Stimulated activated memory B cell treated with anti-CD40 and anti-IgM and Interleukin-4, amounts not matched to agents 10 μg/mL and 1 μg/mL and 100 μg/mL, for 72 hours (primary cell): ENCODE data around the gene SPRR1B.
"Not testable (repeated sequence)": the region's sequence is repeated elsewhere in the genome, so short reads cannot be mapped to it uniquely, and the experiment has no call there.

Source experiments
- ATAC-seq: fragments of 150-1000 bp; cut with Tn5 transposase; 2 replicates; pipeline ENCODE4 v1.10.0; 2021
- H3K27ac Mint-ChIP-seq: one replicate; pipeline ENCODE4 v1.8.0; 2022; ENCODE audit warnings: mild to moderate bottlenecking, mixed read lengths
- H3K27me3 Mint-ChIP-seq: one replicate; pipeline ENCODE4 v1.8.0; 2022; ENCODE audit warnings: mixed read lengths
- H3K36me3 Mint-ChIP-seq: one replicate; pipeline ENCODE4 v1.8.0; 2022; ENCODE audit warnings: mixed read lengths
- H3K4me1 Mint-ChIP-seq: one replicate; pipeline ENCODE4 v1.8.0; 2022; ENCODE audit warnings: mixed read lengths
- H3K4me3 Mint-ChIP-seq: one replicate; pipeline ENCODE4 v1.8.0; 2022; ENCODE audit warnings: mild to moderate bottlenecking, moderate library complexity, mixed read lengths
- H3K9me3 Mint-ChIP-seq: one replicate; pipeline ENCODE4 v1.8.0; 2022; ENCODE audit warnings: mixed read lengths

Gene SPRR1B

DNA sequence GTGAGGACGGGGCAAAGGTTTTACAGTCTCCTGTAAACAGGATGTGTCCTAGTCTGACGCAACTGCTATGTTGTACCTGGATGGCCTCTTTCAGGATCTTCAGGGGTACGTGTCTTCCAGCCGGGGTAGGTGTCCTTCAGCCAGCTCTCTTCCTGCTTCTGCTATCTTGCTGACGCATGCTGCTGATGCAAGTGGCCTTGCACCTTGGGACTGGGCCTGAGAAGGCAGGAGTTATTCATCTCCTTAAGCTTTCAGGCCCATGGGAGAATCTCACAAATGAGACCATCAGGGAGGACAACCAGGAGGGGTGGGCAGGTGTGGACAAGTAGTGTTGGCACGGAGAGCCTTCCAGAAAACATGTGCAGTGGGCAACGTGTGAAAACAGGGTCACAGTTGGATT, 7.9 kb upstream of the SPRR1B start:
- Mint-ChIP-seq H3K36me3 (no peaks in the 10 kb centered on the region), H3K4me1 (peaks cover 9% of the 10 kb centered on the region), H3K4me3 (no peak overlapping the region), H3K27me3 (peaks cover 40% of the 10 kb centered on the region), H3K9me3 (peaks cover 3% of the 10 kb centered on the region), H3K27ac (no peak overlapping the region)
- ATAC-seq = no peak

DNA sequence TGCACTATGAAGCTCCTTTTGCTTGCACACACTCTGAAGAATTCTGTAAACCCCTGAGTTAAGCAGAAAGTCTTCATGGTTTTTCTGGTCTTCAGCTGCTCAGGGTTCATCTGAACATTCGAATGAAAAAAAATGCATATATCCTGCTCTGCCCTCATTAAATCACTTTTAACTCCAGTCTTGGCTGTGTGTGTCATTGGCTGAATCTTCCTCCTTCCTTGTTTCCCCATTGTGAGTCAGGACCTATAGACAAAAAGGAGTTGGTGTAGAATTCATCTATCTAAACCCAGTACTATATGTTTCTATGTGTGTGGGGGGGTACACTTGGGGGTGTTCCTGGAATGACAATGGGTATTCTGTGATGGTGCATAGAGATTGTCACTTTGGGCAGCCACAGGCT, 6.6 kb upstream of the SPRR1B start:
- Mint-ChIP-seq H3K27ac (no peak overlapping the region), H3K4me3 (no peak overlapping the region), H3K4me1 (peaks cover 9% of the 10 kb centered on the region), H3K27me3 (peaks cover 44% of the 10 kb centered on the region), H3K36me3 (no peaks in the 10 kb centered on the region), H3K9me3 (peaks cover 6% of the 10 kb centered on the region)
- no peak for ATAC-seq

DNA sequence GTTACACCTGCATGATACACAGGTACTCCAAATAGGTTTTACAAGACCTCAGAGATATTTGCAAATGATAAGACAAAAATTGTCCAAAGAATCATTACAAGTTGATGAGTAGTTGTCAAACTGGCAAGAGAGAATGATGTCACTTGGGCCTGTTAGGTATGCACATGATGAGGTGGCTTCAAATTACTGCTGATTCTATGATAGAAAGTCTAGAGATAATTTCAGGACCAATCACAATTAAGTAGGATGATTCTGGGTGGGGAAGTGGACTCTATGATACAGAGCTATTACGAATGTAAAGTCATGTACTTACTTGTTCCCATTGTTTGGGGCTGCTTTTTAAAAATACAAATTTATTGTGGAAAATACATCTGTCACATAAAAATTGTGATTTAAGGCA, 5.2 kb upstream of the SPRR1B start:
- no peak for ATAC-seq
- H3K27me3 Mint-ChIP-seq = peaks cover 38% of the 10 kb centered on the region
- no peak overlapping the region for H3K4me3 Mint-ChIP-seq
- H3K27ac Mint-ChIP-seq = no peak overlapping the region
- H3K4me1 Mint-ChIP-seq = peaks cover 9% of the 10 kb centered on the region
- H3K9me3 Mint-ChIP-seq = peaks cover 6% of the 10 kb centered on the region
- H3K36me3 Mint-ChIP-seq = no peaks in the 10 kb centered on the region

DNA sequence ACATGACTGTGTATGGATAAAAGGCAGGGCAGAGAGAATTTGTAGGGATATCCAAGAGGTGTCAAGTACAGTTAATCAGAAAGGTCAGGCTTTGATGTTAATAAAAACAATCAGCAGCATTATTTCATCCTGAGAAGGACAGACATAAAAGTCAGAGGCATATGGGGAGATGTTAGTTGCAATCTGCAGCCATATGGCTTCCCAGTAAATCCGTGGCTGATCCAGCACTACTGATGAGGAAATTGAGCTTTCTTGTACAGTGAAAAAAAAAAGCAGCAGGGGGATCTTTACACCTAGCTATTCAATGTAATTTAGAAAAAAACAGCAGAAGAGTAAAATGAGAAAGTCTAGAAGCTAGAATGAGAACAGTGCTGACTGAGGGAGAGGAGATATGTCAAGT, 2.2 kb upstream of the SPRR1B start:
- peaks cover 20% of the 10 kb centered on the region for H3K27me3 Mint-ChIP-seq
- H3K4me1 Mint-ChIP-seq = no peaks in the 10 kb centered on the region
- peaks cover 6% of the 10 kb centered on the region for H3K9me3 Mint-ChIP-seq
- H3K36me3 Mint-ChIP-seq = no peaks in the 10 kb centered on the region
- no peak overlapping the region for H3K27ac Mint-ChIP-seq
- no peak for ATAC-seq
- no peak overlapping the region for H3K4me3 Mint-ChIP-seq

DNA sequence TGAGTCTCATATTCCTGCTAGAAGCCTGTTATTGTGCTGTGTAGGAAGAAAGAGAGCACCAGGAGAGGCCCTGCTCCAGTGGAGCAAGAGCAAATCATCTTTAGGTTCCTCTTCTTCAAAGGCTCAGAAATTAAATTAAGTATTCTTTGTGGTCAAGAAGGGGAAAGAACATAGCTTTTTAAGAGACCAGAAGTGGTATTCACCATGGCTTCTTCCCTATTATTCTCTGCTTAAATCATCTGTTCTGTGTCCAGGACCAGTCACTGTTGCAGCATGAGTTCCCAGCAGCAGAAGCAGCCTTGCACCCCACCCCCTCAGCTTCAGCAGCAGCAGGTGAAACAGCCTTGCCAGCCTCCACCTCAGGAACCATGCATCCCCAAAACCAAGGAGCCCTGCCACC, 1.1 kb downstream of the SPRR1B start:
- peaks cover 6% of the 10 kb centered on the region for H3K9me3 Mint-ChIP-seq
- H3K36me3 Mint-ChIP-seq = no peaks in the 10 kb centered on the region
- peak; percentile 61 for ATAC-seq
- no peak overlapping the region for H3K4me3 Mint-ChIP-seq
- no peak overlapping the region for H3K27ac Mint-ChIP-seq
- no peaks in the 10 kb centered on the region for H3K4me1 Mint-ChIP-seq
- H3K27me3 Mint-ChIP-seq = peaks cover 20% of the 10 kb centered on the region

DNA sequence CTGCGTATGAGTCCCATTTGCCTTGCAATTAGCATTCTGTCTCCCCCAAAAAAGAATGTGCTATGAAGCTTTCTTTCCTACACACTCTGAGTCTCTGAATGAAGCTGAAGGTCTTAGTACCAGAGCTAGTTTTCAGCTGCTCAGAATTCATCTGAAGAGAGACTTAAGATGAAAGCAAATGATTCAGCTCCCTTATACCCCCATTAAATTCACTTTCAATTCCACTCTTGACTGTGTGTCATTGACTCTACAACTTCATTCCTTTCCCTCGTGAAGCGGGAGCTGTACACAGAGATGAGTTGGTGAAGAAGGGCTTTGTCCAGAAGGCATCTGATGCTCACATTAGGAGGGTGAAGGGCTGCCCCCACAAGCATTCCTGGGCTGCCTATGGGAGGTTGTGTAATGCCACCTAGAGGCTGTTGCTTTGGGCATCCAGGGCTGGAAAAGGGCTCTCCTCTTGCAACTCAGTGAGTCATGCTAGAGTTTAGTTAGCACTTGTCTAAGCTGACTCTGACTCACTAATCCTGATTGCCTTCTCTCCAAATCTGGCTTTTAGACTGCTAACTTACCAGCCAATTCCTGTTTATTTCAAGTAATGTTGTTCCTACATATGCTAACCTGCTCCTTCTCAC, 1.8 kb downstream of the SPRR1B start:
- Mint-ChIP-seq H3K9me3 (peaks cover 6% of the 10 kb centered on the region), H3K36me3 (no peaks in the 10 kb centered on the region), H3K4me3 (no peak overlapping the region), H3K27ac (no peak overlapping the region), H3K27me3 (peaks cover 19% of the 10 kb centered on the region), H3K4me1 (no peaks in the 10 kb centered on the region)
- no peak for ATAC-seq

DNA sequence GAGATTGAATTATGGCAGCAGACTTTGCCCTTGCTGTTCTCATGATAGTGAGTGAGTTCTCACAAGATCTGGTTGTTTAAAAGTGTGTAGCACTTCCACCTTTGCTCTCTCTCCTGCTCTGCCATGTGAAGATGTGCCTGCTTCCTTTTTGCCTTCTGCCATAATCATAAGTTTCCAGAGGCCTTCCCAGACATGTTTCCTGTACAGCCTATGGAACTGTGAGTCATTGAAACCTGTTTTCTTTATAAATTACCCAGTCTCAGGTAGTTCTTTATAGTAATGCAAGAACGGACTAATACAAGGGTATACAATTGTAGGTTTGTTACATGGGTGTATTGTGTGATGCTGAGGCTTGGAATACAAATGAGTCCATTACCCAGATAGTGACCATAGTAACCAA, 4.2 kb downstream of the SPRR1B start:
- peaks cover 16% of the 10 kb centered on the region for H3K27me3 Mint-ChIP-seq
- H3K4me1 Mint-ChIP-seq = no peaks in the 10 kb centered on the region

DNA sequence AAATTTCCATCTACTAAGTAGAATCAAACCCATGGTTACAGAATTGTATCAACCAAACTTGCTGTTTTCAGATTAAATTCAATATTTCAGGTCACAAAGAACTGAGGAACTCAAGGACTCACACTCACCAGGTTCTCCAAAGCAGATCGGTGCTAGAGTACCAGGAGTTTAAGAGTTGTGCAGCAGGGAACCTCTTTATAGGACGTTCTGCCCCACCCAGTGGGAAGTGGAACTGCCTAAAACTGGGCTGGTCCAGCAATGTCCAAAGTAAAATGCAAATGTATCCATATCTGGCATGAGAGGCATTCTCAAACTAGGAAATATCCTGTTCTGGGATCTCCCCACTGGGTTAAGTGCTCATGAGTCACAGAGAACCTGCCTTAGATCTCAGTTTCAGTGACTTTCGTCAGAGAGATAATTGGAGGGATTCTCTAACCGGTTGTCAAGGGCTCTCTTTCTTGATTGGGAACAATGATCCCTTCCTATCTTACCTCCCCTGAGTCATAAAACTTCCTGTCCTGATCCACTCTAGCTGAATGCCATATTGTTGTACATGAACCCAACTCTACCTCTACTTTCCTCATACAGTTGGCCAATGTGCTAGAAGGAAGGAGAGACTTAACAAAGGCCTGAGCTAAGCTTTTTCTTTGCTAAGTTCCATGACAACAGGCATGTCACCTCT, 10.1 kb downstream of the SPRR1B start, which contains the start of gene SPRR2D:
SPRR2D (minus strand) TSS at position 171 of the 682 bp plus-strand sequence. CDS start 774 bp downstream, outside the sequence.
- ATAC-seq = no peak
- Mint-ChIP-seq H3K9me3 (peaks cover 3% of the 10 kb centered on the region), H3K36me3 (no peaks in the 10 kb centered on the region), H3K4me1 (no peaks in the 10 kb centered on the region), H3K4me3 (no peak within 1 kb of the TSS), H3K27ac (no peak within 1 kb of the TSS), H3K27me3 (peaks cover 46% of the 10 kb centered on the region)

More for the DNA sequence above, 4.2 kb downstream of the SPRR1B start:
- no peak overlapping the region for H3K4me3 Mint-ChIP-seq
- peaks cover 3% of the 10 kb centered on the region for H3K9me3 Mint-ChIP-seq
- no peaks in the 10 kb centered on the region for H3K36me3 Mint-ChIP-seq
- no peak overlapping the region for H3K27ac Mint-ChIP-seq
- no peak for ATAC-seq

DNA sequence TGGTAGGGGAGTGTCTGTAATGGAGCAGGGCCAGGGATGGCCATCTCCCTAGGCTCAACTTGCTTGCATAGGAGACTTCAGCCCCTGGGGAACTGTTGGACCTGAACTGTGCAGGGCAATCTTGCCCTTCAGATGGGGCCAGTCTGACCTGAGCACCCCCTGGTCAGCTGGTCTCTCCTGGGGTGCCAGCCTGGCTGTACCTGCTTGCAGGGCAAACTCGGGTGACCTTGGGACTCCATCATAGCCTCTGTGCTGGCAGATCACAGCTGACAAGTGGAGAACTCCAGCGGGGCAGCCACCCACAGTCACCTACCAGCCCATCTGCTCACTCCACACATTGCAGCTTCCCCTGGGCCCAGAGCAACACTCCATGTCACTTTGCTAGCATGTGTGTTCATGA, 18.2 kb downstream of the SPRR1B start:
- peak; percentile 59 for ATAC-seq
- H3K4me3 Mint-ChIP-seq = no peak overlapping the region
- peaks cover 68% of the 10 kb centered on the region for H3K27me3 Mint-ChIP-seq
- no peaks in the 10 kb centered on the region for H3K4me1 Mint-ChIP-seq
- no peak overlapping the region for H3K27ac Mint-ChIP-seq
- peaks cover 10% of the 10 kb centered on the region for H3K9me3 Mint-ChIP-seq
- no peaks in the 10 kb centered on the region for H3K36me3 Mint-ChIP-seq

DNA sequence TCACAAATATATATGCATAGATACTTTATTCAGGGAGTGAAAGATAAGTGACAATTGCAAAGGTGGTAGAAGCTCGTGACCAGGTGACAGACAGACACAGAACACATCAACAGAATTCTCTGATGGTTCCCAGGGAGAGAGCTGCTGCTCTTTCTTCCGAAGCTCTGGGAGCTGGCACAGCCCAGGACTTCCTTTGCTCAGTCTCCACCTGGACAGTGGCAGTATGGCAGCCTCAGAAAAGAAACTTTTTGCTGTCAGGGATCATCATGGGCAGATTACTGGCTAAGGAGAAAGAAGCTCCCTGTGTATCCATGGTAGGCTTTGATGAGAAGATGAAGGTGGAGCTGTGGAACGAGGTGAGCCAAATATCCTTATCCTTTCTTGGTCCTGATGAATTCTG, 25.1 kb downstream of the SPRR1B start:
- not testable (repeated sequence) for H3K27ac Mint-ChIP-seq, H3K9me3 Mint-ChIP-seq, H3K4me1 Mint-ChIP-seq, ATAC-seq, H3K36me3 Mint-ChIP-seq, H3K4me3 Mint-ChIP-seq
- peaks cover 60% of the 10 kb centered on the region for H3K27me3 Mint-ChIP-seq

DNA sequence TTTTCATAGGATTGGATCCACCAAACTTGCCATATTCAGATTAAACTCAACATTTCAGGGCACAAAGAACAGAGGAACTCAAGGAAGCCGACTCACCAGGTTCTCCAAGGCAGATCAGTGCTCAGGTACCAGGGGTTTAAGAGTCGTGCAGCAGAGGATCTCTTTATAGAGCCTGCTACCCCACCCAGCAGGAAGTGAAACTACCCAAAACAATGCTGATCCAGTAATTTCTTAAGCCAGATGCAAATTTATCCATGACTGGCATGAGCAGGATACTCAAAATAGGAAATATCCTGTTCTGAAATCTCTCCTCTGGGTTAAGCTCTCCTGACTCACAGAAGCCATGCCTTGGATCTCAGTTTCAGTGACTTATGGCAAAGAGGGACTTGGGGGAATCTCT, 26.4 kb downstream of the SPRR1B start, which contains the start of gene SPRR2A:
SPRR2A (minus strand) TSS at position 138 of the 400 bp plus-strand sequence. CDS start 777 bp downstream, outside the sequence.
- H3K4me3 Mint-ChIP-seq = no peak within 1 kb of the TSS
- no peak within 1 kb of the TSS for H3K27ac Mint-ChIP-seq
- no peaks in the 10 kb centered on the region for H3K4me1 Mint-ChIP-seq
- no peak for ATAC-seq
- H3K27me3 Mint-ChIP-seq = peaks cover 59% of the 10 kb centered on the region
- no peaks in the 10 kb centered on the region for H3K36me3 Mint-ChIP-seq
- peaks cover 8% of the 10 kb centered on the region for H3K9me3 Mint-ChIP-seq

DNA sequence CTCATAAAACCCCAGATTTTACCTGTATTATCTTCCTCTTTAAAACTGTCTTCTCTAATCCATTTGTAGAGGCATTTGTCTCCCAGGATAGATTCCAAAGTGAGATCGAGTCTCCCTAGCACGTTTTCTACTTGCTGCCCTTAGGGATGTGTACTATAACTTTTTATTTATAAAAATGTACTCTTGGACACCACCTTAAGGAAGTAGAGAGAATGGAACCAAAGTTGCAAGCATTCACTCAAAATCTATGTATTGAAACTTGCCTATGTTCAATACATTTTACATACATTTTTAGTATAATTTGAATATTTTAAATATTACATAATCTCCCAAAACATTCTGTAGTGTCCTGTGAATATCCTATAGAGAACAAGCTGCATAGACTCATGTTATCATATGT, 27.2 kb downstream of the SPRR1B start:
- Mint-ChIP-seq H3K9me3 (peaks cover 2% of the 10 kb centered on the region), H3K27me3 (peaks cover 54% of the 10 kb centered on the region), H3K4me3 (no peak overlapping the region), H3K4me1 (no peaks in the 10 kb centered on the region), H3K27ac (no peak overlapping the region), H3K36me3 (no peaks in the 10 kb centered on the region)
- no peak for ATAC-seq

DNA sequence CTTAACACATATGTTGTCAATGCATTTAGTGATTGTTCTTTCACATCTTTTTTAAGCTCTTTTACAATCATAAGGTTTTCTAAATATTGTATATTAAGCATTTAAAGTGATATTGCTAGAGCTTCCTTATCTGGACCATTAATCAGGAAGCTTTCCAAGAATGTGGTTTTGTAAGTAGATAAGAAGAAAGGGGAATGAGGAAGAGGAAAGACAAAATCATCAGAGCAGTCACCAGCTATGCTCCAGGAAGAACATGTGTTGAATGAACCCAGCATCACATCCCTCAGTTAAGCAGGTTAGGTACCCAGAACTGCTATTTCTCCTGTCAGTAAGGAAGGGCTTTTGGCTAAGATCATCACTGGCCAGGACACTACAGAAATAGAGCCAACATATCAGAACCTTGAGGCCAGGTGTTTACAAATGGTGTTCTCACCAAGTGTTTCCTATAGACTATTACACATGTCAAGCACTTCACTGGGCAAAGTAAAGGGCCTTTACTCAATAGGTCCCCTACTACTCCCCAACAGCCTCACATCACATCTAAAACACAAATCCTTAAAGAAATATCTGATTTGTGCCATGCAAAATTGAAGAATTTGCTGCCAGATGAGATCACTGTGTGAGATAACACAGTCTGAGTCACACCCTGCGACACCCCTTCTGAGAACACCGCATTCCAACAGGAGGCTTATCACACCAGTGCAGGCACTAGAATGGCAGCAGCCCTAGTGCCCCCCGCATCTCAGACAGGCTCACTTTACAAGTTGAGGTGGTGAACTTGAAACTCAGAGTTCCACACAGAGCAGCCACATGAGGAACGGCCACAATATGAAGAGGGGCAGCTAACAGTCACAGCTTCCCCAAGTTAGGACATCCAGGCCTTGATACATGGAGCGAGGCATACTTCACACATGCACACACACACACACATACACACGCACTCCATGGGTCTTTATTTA, 28.1 kb downstream of the SPRR1B start:
- Mint-ChIP-seq H3K27ac (no peak overlapping the region), H3K36me3 (no peaks in the 10 kb centered on the region), H3K9me3 (no peaks in the 10 kb centered on the region), H3K4me3 (no peak overlapping the region), H3K4me1 (no peaks in the 10 kb centered on the region), H3K27me3 (peaks cover 54% of the 10 kb centered on the region)
- no peak for ATAC-seq

DNA sequence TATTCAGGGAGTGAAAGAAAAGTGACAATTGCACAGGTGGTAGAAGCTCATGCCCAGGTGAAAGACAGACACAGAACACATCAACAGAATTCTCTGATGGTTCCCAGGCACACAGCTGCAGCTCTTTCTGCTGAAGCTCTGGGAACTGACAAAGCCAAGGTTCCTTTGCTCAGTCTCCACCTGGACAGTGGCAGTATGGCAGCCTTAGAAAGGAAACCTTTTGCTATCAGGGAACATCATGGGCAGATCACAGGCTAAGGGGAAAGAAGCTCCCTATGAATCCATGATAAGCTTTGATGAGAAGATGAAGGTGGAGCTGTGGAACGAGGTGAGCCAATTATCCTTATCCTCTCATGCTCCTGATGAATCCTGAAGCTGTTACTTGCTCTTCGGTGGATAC, 39.2 kb downstream of the SPRR1B start:
- Mint-ChIP-seq H3K4me3 (no peak overlapping the region), H3K36me3 (no peaks in the 10 kb centered on the region), H3K9me3 (peaks cover 4% of the 10 kb centered on the region), H3K27me3 (peaks cover 29% of the 10 kb centered on the region), H3K27ac (no peak overlapping the region), H3K4me1 (no peaks in the 10 kb centered on the region)
- no peak for ATAC-seq

DNA sequence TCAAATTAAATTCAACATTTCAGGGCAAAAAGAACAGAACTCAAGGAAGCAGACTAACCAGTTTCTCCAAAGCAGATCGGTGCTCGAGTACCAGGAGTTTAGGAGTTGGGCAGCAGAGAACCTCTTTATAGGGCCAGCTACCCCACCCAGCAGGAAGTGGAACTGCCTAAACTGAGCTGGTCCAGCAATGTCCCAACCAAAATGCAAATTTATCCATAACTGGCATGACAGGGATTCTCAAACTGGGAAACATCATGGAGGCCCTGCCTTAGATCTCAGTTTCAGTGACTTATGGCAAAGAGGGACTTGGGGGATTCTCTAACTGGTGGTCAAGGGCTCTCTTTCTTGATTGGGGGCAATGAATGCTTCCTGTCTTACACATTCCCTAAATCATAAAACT, 40.5 kb downstream of the SPRR1B start, which contains the start of gene SPRR2B:
SPRR2B (minus strand) TSS at position 101 of the 400 bp plus-strand sequence. CDS start 772 bp downstream, outside the sequence.
- ATAC-seq = no peak
- Mint-ChIP-seq H3K27ac (no peak within 1 kb of the TSS), H3K36me3 (no peaks in the 10 kb centered on the region), H3K9me3 (peaks cover 4% of the 10 kb centered on the region), H3K4me1 (no peaks in the 10 kb centered on the region), H3K4me3 (no peak within 1 kb of the TSS), H3K27me3 (peaks cover 16% of the 10 kb centered on the region)
